DMS53 treated with DMSO at 0.1 percent for 48 hours (cell line): ENCODE results near the gene PNRC1.
"Not testable (repeated sequence)": the region's sequence is repeated elsewhere in the genome, so short reads cannot be mapped to it uniquely, and the experiment has no call there.

Experiments
- DNase-seq: peaks from one replicate; lab custom pipeline; 2025; ENCODE audit not compliant: unreplicated experiment; lab: John Stamatoyannopoulos, UW

The PNRC1 gene

GRCh38 chr6:89080281-89081128 is at the start of gene PNRC1:
Gene PNRC1 (plus strand): TSS chr6:89080751. CDS start chr6:89080895, 144 bp downstream.
- DNase-seq: peak; percentile 85

- DNase-seq: no peak
These were observed 48.0 kb upstream of the PNRC1 start for GRCh38 chr6:89032599-89032998.

- no peak for DNase-seq
These were observed 47.1 kb upstream of the PNRC1 start for GRCh38 chr6:89033461-89033860.

GRCh38 chr6:89034116-89034515 is 46.4 kb upstream of the PNRC1 start:
- DNase-seq: not testable (repeated sequence)

- DNase-seq: no peak
These were observed 45.8 kb upstream of the PNRC1 start for GRCh38 chr6:89034586-89035251.

- DNase-seq: no peak
These were observed 45.1 kb upstream of the PNRC1 start for GRCh38 chr6:89035252-89036101.

- DNase-seq: no peak
These were observed 43.2 kb upstream of the PNRC1 start for GRCh38 chr6:89037141-89037900.

- not testable (repeated sequence) for DNase-seq
These were observed 42.7 kb upstream of the PNRC1 start for GRCh38 chr6:89037901-89038293.

- DNase-seq: no peak
These were observed 37.9 kb upstream of the PNRC1 start for GRCh38 chr6:89042664-89043063.

GRCh38 chr6:89044328-89045010 is 36.1 kb upstream of the PNRC1 start:
- DNase-seq: no peak

GRCh38 chr6:89045011-89045387 is 35.6 kb upstream of the PNRC1 start:
- DNase-seq: no peak

GRCh38 chr6:89045576-89045975 is 35.0 kb upstream of the PNRC1 start:
- no peak for DNase-seq

- no peak for DNase-seq
These were observed 33.1 kb upstream of the PNRC1 start for GRCh38 chr6:89047473-89047872.

- no peak for DNase-seq
These were observed 32.1 kb upstream of the PNRC1 start for GRCh38 chr6:89048288-89048923.

- no peak for DNase-seq
These were observed 31.6 kb upstream of the PNRC1 start for GRCh38 chr6:89048985-89049384.

GRCh38 chr6:89050155-89050554 is 30.4 kb upstream of the PNRC1 start:
- no peak for DNase-seq

GRCh38 chr6:89050697-89051096 is 29.9 kb upstream of the PNRC1 start:
- no peak for DNase-seq

- DNase-seq: no peak
These were observed 28.9 kb upstream of the PNRC1 start for GRCh38 chr6:89051676-89052075.

- no peak for DNase-seq
These were observed 26.3 kb upstream of the PNRC1 start for GRCh38 chr6:89054208-89054607.

- no peak for DNase-seq
These were observed 22.8 kb upstream of the PNRC1 start for GRCh38 chr6:89057759-89058158.
